GM18505 (cell line): ENCODE results near the gene EHD4.

Experiments
- ATAC-seq: cut with Tn5 transposase; IDR thresholded peaks from one replicate; pipeline ENCODE4 v1.9.1; 2021; ENCODE audit not compliant: unreplicated experiment
- POLR2A ChIP-seq: IDR thresholded peaks from 4 replicates; pipeline ENCODE4 v1.6.1; 2011; ENCODE audit warnings: borderline replicate concordance; ENCODE audit not compliant: insufficient read depth, insufficient read length; ENCODE audit errors: extremely low read depth

EHD4 gene

GRCh38 chr15:41990243-41990605 lies 17.9 kb upstream of the EHD4 start:
- TF ChIP-seq POLR2A: no peak
- no peak for ATAC-seq

GRCh38 chr15:41989573-41990242 lies 17.4 kb upstream of the EHD4 start:
- TF ChIP-seq POLR2A: no peak
- peak; percentile 52 for ATAC-seq

GRCh38 chr15:41988896-41989572 lies 16.7 kb upstream of the EHD4 start:
- no peak for TF ChIP-seq POLR2A
- ATAC-seq: no peak

GRCh38 chr15:41987925-41988275 lies 15.5 kb upstream of the EHD4 start:
- ATAC-seq: no peak
- TF ChIP-seq POLR2A: no peak

GRCh38 chr15:41987246-41987924 lies 15.0 kb upstream of the EHD4 start:
- no peak for ATAC-seq
- TF ChIP-seq POLR2A: no peak

GRCh38 chr15:41985236-41986160 lies 13.1 kb upstream of the EHD4 start:
- ATAC-seq: no peak
- TF ChIP-seq POLR2A: no peak

- TF ChIP-seq POLR2A: no peak
- no peak for ATAC-seq
These were observed 12.3 kb upstream of the EHD4 start for GRCh38 chr15:41984622-41985021.

- ATAC-seq: no peak
- no peak for TF ChIP-seq POLR2A
These were observed 11.5 kb upstream of the EHD4 start for GRCh38 chr15:41983621-41984571.

- no peak for ATAC-seq
- TF ChIP-seq POLR2A: no peak
These were observed 10.9 kb upstream of the EHD4 start for GRCh38 chr15:41983221-41983620.

- TF ChIP-seq POLR2A: no peak
- ATAC-seq: no peak
These were observed 10.0 kb upstream of the EHD4 start for GRCh38 chr15:41982133-41982930.

GRCh38 chr15:41981371-41982132 lies 9.2 kb upstream of the EHD4 start:
- no peak for TF ChIP-seq POLR2A
- no peak for ATAC-seq
